ENCODE results near the gene MBNL2.

Gene MBNL2

DNA sequence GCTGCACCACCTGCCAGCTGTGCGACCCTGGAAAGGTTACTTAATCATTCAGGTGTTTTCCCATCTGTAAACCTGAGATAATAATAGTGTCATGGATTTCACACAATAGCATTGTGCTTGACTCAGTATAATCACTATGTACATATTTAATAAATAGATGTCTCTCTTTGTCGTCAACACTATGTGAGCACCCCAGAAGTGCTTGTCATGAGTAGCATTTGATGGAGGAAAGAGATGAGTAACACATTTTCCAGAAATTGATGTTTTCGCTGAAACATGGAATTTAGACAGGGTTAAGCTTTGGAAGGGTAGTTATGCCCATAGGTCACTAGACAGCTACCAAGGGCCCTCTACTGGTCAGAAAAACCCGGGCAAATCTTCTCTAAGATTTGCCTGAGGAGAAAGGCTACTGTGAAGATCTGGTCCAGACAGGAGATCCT, 9.5 kb upstream of the MBNL2 start:
- peak in 1 of 2 experiments; percentile 6 for DNase-seq

DNA sequence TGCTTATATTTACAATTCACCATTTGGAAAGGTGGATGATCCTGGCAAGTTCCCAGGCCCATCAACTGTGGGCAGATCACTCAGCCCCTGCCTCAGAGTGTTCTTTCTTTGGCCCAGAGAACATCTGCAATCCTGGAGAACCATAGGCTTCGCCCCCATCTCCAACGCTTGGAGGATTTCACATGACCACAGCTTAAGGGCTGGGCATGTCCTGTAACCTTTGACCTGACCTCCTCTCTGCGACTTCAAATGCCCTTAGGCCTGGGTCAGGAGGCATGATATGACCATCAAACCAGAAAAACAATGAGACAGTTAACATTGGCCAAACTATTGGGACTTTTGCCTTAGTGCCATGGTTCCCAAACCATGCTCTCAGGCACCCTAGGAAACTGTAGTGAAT, 7.2 kb upstream of the MBNL2 start:
- DNase-seq, result no peak

DNA sequence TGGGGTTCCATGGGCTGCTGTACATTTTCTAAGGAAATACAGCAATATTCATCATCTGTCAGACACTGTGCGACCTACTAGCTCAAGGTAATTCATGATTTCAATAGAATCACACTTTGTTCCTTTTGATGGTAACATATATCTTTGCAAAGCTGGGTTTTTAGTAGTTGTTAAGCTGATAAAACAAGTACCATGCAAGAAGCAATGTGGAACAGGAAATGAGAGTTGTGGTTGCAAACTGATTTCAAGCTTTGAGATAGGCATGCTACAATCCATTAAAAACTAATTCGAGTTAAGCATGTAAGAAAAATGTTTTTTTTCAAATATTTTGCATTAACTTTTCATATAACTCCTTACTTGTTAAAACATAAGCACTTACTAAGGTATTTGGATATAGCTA, 6.8 kb upstream of the MBNL2 start:
- DNase-seq, result no peak

DNA sequence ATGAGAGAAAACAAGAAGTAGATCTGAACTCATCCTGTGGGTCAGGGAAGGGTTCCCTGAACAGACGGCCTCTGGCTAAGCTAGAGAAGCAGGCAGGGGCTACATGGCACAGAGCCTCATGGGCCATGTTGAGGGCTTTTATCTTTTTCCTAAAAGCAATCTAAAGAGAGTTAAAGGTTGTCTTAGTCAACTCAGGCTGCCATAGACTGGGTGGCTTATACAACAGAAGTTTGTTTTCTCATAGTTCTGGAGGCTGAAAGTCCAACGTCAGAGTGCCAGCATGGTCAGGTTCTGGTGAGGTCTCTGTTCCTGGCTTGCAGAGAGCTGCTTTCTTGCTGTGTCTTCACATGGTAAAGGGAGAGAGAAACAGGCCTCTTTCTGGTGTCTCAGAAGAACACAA, 2.9 kb upstream of the MBNL2 start:
- DNase-seq, result no peak

DNA sequence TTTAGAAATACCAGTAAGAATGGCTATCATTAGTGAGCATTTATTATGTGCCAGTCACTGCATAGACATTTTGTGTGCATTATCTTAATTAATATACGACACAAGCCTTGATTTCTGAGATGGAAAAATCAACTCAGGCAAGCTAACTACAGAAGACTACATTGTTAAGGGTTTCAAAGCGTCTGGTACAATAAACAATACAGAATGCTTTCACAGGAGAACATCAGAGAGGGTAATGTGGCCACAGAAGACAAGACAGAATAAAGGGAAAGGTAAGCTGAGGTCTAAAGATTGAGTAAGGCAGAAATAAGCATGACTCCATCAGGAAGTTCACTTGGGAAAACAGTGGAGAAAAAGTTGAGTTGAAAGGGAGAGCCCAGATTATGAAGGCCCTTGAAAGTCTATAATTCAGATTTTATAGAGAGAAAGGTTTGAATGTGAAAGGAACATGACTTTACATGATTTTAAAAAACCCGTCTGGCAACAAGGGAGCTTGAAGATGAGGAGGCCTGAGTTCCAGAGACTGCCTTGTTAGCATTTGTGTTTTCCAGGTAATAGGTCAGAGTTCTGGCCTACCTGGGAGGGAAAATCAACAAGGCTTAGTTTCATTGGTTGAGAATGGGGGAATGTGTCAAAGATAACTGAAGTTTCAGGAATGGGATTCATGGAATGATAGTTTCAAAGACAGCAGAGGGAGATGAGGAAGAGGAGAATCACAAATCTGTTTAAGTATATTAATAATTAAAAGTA, 1.8 kb upstream of the MBNL2 start:
- no peak for DNase-seq

DNA sequence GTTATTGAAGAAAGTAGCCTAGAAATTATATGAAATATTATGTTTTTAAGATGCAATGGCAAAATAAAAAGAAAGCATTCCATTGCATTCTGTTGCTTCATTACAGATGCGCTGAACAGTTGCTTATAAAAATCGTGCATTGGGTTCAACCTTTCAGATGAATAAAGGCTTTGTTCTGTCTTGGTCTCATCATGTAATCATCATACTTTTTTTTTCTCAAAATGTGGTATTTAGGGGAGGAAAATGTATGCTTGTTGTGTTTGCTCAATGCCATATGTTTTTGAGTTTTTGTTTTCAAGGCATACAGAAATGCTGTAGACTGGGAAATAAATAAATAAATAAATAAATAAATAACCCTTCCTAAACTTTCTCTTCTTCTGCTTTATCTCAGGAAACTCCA, 1.1 kb upstream of the MBNL2 start:
- no peak for DNase-seq

DNA sequence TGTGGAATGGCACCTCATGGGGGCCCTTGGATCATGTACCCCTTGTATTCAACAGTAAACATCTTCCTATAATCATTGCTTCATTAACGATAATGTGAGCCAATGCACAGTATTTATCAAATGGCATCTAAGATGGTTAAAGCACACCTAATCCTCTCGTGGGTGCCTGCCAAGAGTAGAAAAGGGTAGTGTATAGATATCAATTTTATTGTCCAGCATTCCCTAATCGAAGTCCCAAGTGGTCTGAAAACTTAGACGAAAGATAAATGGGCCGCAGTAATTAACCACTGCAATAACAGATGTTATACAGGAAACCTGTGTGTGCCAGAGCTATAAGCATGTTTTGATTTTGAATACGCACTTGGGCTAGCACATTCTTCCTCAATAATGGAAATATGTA, 667 bp upstream of the MBNL2 start:
- peak in 1 of 2 experiments; percentile 59 for DNase-seq

DNA sequence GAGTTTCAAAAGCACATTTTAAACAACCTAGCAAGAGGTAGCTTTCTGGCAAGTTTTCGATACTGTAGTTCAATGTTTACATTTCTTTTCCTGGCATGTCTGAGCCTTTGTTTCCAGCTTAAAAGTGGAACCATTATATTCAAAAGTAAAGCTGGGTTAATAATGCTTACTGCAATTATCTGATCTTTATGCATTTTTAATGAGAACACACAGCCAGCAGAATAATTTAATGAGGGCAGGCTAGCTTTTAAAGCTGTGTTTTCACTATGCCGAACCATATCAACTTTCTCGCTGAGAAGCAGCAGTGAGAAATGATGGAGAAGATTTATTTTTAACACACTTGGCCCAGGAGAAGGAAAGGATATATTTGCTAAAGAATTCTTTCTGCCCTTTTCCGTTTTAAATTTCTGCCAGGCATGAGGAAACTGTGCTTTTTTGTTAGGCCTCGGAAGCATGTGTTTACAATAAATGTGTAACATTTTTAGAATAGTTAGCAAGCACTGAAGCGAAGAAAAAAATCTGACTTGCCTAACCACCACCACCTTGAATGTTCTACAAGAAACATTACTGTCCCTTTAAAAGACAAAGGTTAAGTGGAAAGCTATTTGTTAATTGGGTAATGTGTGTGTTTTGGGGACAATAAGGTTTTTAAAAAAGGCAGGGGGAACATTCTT, 1.0 kb downstream of the MBNL2 start:
- peak; percentile 11 to 17 for DNase-seq

DNA sequence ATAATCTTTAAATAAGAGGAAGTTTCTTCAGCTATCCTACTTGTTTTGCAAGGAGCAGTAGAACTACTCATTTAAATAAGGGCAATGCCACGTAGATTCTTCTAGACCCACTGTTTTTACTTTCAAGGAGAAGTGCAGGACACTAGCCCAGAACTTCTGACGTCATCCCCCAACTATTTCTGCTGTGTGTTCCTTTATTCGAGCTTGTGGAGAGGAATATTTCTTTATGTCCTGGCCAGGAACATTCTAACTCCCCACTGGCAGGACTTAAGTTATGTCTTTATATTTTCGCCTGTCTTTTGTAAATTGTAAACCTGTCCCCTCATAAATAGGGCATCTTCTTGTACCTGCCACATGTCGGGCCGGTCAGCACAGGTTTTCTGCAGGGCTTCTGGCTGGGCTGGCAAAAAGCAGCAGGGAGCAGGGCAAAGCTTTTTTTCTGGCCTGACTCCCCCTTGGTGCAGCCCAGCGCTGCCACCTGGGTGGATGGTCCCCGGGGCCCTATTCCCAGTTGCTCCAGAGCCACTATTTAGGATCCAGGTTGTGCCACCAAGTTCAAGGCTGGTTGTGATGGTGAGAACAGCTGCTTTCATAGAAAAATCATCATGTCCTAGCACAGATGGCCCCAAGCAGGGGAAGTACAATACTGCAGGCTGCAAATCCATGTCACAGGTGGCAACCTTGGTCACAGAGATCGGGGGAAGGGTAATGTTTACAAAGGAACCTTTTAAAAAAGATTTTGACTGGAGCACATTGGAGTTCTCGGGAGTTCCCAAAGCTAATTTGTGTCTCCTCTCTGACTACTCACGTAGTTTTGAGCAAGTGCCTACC, 1.8 kb downstream of the MBNL2 start:
- peak; percentile 85 to 92 for DNase-seq

DNA sequence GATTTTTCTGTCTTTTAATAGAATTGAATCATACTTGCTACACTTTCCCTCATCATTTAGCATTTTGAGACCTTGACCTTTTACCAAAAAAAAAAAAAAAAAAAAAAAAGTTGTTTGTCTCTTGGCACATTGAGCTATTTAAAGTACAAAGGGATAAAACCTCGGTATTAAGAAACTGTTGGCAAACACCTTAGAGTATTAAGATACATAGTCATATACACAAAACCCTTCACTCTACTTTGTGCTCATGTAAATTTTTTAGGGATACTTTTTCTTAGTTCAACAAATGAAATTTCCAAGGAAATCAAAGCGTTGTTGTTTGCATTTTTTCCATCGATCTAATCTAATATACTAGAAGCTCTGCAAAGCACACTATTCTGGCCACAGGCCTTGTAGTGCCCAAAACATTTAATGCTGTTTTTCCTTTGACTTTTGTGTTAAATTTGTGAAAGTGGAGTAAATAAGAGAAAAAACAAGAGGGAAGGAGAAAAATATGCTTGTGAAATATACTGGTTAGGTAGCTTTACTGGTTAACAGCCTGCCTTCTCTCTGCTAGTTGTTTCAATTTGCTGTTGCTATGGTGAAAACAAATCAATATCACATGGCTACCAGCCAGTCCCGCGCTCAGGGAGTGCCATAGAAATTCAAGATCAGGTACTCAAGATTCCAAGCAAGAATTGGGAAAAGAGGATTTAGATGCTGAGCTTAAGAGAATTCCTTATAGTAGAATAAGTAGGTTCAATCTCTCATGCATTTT, 2.6 kb downstream of the MBNL2 start:
- DNase-seq, result peak; percentile 17 to 62

DNA sequence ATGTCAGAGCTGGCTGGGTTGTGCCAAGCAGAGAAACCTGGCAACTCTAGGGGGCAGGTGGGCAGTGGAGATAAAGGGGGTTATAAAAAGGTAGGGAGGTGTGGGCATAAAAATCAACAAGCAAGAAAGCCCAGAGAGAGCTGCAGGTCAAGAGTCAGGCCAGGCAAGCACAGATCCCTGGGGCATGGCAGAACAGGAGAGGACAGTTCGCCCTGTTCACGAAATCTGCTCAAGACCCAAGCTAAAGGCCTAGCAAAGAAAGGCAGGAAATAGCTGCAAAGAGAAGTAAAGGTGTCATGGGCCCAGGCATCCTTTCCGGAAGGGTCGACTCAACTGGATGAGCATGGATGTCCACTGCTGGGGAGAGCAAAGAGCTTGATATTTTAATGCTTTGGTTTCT, 3.4 kb downstream of the MBNL2 start:
- DNase-seq, result no peak

DNA sequence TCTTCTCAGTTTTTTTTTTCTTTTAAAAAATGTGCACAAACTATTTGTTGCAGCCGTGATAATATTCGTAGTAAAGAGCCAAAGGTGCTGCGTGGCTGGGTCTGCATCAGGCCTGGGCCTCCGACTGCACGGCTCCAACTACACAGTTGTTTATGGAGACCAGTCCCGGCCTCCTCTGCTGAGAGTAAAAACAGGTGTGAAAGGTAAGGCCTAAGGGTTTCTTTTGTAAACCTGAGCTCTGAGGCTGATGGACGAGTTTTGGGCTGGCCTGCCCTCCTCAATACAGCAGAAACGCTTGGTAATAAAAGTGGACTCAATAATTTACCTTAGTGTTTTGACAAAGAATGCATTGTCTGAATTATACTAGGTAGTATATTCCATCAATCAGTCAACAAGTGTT, 3.9 kb downstream of the MBNL2 start:
- no peak for DNase-seq

DNA sequence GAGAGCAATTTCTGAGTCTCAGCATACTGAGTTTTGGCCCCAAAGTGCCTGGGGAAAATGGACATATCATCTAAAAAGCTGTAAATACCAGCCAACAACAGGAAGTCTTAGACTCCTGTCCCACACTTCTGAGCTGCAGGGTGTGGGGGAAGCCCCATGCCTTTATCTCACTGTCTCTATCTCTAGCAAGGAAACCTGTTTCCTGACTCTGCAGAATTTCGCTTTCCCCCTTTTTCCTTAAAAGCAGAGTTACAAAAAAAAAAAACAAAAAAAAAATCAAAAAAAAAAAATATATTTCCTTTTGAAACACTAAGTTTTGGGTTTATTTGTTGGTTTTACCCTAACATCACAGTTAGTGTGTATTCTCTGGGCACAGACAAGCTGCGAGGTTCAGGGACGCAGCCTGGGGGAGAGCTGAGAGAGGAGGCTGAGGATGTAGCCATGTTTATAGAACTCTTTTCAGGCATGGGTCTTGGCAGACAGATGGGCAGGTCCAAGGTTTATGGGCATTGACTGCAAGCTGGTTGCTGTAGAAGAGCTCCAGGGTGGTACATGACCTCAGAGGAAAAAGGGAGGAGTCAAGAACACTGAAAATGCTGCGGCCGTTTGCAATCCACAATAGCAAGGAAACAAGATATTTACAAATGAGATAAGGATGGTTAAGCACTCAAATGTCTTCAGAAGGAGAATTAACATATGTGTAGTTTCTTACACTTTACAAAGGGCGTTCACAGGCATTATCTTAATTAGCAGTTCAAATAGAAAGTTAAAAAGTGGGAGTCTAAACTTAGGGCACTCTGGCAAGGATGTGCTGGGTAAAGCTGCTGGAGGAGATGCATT, 4.9 kb downstream of the MBNL2 start:
- peak in 1 of 2 experiments; percentile 37 for DNase-seq

DNA sequence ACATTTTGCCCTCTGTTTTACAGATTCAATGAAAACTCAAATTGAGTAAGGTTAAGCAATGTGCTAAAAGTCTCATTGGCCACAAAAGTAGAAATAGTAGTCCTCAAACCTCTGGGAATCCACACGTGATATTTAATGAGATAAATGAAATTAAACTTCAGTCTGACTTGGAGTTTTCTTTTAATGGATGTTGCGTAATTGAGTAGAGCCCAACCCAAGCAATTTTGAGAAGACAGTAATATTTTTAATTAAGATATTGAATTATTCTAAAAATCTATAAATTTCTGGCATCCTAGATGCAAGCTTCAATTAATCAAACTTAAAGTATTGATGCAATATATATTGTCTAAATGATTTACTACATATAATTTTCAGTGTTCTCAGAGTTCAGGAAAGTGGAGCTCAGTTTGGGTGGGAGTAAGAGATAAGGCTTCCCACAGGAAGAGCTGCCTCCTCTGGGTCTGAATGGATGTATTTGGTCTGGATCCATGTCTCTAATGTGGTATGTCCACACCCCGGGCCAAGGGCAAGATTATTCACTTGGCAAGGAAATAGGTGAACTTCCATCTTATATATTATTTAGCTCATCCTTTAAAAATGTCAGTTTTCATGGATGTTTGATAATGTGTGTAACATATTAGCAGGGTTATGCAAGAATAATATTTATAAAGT, 6.9 kb downstream of the MBNL2 start:
- no peak for DNase-seq

DNA sequence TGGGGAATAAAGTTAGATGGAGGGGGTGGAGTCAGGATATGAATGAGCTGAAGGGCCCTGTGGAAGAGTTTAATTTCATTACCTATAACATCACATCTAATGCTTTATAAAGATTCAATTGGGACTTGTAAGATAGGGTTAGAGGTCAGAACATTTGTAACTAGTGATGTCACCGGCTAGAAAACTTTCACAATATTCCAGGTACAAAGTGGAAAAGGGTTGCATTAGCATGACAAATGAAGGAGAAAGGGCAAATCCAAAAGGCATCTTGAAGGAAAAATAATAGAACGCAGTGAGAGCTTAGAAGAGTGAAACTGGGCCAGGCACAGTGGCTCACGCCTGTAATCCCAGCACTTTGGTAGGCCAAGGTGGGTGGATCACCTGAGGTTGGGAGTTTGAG, 7.6 kb downstream of the MBNL2 start:
- DNase-seq, result no peak

DNA sequence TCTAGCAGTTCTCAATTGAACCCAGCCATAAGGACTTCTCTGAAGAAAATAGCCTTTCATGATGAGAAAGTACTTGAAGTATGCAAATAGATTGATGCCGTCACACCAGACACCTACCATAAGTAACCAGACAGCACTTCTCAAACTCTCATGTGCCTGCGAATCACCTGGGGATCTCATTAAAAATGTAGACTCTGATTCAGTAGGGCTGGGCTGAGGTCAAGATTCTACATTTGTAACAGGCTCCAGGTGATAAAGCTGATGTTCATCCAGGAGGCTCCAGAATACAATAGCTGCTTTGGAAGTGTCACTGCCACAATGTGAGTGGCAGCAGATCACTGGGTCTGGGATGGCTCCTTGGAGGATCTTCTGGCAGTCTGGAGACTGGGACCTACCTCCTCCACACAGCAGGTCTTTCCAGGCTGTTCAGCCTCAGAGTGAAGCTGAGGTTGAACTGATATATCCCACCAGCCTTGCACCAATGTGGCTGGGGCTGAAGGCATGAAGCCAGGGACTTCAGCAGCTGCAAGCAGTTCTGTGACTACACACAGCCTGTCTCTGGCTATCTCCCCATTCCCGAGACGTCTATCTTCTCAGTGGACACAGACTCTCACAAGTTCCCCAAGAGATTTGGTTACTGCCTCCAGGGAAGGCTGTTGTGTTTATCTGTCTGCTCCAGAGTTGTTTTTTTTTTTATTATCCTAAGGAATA, 9.1 kb downstream of the MBNL2 start:
- DNase-seq, result no peak

DNA sequence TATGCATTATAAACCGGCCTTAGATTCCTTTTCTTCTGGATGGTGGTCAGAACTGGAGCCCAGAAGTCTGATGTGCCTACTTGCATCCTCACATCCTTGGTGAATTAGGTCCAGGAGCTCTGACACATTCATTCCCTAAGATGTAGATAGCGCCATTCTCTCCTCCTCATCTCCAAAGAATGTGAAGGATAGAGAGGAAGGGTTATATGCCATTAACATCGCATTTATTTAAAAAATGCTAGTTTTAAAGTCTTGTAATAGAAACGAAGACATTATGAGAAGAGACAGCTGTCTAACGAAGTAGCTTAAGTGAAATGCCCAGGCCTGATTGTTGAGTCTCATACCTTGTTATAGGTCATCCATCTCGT, 9.7 kb downstream of the MBNL2 start:
- no peak for DNase-seq

DNA sequence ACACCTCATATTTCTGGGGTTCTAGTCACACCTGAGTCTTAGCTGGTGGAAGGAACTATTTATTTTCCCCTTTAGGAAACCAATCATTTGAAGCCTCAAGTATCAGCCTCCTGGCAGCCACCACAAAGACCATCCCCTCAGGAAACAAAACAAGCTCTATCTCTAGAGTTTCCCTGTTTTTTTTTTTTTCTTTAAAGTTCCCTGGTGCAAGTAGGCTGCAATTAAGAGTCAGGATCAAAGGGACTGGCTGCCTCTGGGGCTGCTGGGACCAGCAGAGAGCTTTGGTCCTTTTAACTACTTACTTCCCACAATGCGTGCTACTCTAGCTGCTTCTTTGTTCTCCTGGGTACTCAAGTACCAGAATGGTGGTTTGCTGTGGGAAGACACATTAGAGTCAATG, 11.4 kb downstream of the MBNL2 start:
- DNase-seq, result no peak

DNA sequence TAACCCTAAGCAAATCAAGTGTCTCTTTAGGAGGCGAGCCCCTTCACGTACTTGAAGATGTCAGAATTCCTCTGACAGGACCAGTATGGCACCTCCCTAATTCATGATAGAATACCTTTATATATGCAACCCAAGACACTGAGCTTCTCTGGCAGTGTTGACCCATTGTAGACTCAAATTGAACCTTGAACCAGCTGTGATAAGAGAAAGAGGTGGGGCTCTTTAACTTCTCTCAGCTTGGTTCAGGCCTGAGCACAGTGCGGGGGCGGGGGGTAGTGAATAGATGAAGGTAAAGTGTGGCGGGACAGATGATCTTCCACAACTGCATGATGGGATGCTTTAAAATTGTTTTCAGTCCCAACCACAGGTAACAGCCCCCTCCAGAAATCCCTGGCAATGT, 12.1 kb downstream of the MBNL2 start:
- no peak for DNase-seq

DNA sequence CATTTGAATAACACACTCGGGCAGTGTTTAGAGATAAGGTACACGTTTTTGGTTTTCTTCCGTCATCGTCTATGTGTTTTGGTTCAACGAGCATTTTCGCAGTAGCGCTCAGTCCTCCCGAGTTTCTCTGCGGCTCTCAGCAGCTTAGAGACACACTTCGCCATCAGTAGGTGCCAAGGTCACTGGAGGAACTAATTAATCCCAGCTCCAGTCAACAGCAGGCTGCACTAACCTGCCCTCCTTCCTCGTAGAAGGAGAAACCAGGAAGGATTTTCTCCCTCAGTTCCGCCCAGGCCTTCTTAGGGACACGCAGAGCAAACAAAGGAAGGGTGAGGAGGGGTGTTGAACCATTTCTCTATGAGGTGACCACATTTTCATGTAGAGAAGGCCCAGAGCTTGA, 12.6 kb downstream of the MBNL2 start:
- no peak for DNase-seq

Data from NCI-H524 (cell line).